K562 (cell line): ENCODE data around the gene RABGAP1L. TPM values are rescaled to one million over a fixed set of nuclear protein-coding genes. Genes with fewer than 3 reads are reported as not detected.

Experiments used
- CEBPB ChIP-seq: fragments of 450-650 bp; IDR thresholded peaks from 2 replicates; pipeline ENCODE4 v1.6.1; 2016; ENCODE audit warnings: missing genetic modification characterization, missing compliant biosample characterization
- COPS2 ChIP-seq: fragments of 450-650 bp; conservative IDR thresholded peaks from 2 replicates; pipeline ENCODE4 v1.6.1; 2016; ENCODE audit warnings: mild to moderate bottlenecking, moderate library complexity
- ELF4 ChIP-seq: fragments of 450-650 bp; formaldehyde crosslinking; IDR thresholded peaks from 2 replicates; pipeline ENCODE4 v1.4.0; 2022; ENCODE audit warnings: missing genetic modification characterization
- ETS2 ChIP-seq: IDR thresholded peaks from 2 replicates; pipeline ENCODE4 v1.6.1; 2016; ENCODE audit warnings: borderline replicate concordance, missing genetic modification characterization, mild to moderate bottlenecking, moderate library complexity, missing compliant biosample characterization; ENCODE audit not compliant: poor library complexity, severe bottlenecking
- FOXJ2 ChIP-seq: fragments of 200-800 bp; sonication (Bioruptor generic); IDR thresholded peaks from 2 replicates; pipeline ENCODE4 v1.6.1; 2016; ENCODE audit warnings: missing genetic modification characterization, missing compliant biosample characterization
- GTF2F1 ChIP-seq: IDR thresholded peaks from 2 replicates; pipeline ENCODE4 v1.6.1; 2011; ENCODE audit warnings: low read depth, low read length, improper control_type of control experiment
- HDAC3 ChIP-seq: fragments of 450-650 bp; IDR thresholded peaks from 2 replicates; pipeline ENCODE4 v1.6.1; 2018; ENCODE audit warnings: borderline replicate concordance, mild to moderate bottlenecking, moderate library complexity; ENCODE audit not compliant: partially characterized antibody
- HDAC6 ChIP-seq: IDR thresholded peaks from 2 replicates; pipeline ENCODE4 v1.6.1; 2012; ENCODE audit warnings: low read depth, mild to moderate bottlenecking, control low read depth, inconsistent platforms, low read length, moderate library complexity
- KAT2B ChIP-seq: IDR thresholded peaks from one replicate; pipeline ENCODE4 v1.6.1; 2012; ENCODE audit warnings: low read depth, mild to moderate bottlenecking, control low read depth, inconsistent platforms, low read length, moderate library complexity
- KDM2B ChIP-seq: fragments of 250-450 bp; sonication (Bioruptor Pico); IDR thresholded peaks from 2 replicates; pipeline ENCODE4 v1.8.0; 2021; ENCODE audit warnings: mild to moderate bottlenecking, moderate library complexity
- MCM5 ChIP-seq: fragments of 450-650 bp; IDR thresholded peaks from 2 replicates; pipeline ENCODE4 v1.6.1; 2016; ENCODE audit warnings: low read depth
- NCOA6 ChIP-seq: fragments of 450-650 bp; IDR thresholded peaks from 2 replicates; pipeline ENCODE4 v1.6.1; 2017; ENCODE audit warnings: mild to moderate bottlenecking
- SETDB1 ChIP-seq: IDR thresholded peaks from one replicate; pipeline ENCODE4 v1.6.1; 2012; ENCODE audit warnings: low read length, control low read depth, inconsistent platforms
- SMAD4 ChIP-seq: fragments of 250-450 bp; sonication (Bioruptor Pico); conservative IDR thresholded peaks from 2 replicates; pipeline ENCODE4 v1.8.0; 2021; ENCODE audit warnings: inconsistent platforms, mild to moderate bottlenecking, moderate library complexity
- YBX1 ChIP-seq: fragments of 450-650 bp; IDR thresholded peaks from 2 replicates; pipeline ENCODE4 v1.7.1; 2016; ENCODE audit warnings: mild to moderate bottlenecking
- ZC3H11A ChIP-seq: IDR thresholded peaks from 2 replicates; pipeline ENCODE4 v1.6.1; 2012; ENCODE audit warnings: low read depth, low read length, improper control_type of control experiment
- ZFPM2 ChIP-seq: fragments of 250-450 bp; sonication (Bioruptor Pico); IDR thresholded peaks from 2 replicates; pipeline ENCODE4 v1.5.1; 2022; ENCODE audit warnings: mild to moderate bottlenecking
- ZNF764 ChIP-seq: fragments of 250-450 bp; sonication (Bioruptor Pico); IDR thresholded peaks from 2 replicates; pipeline ENCODE4 v1.4.0; 2020; ENCODE audit warnings: low read depth, mild to moderate bottlenecking, moderate library complexity
- polyA plus RNA-seq, 8 experiments: library from polyadenylated mRNA; depleted of rRNA in 4 of 8; stranded (reverse) in 5 of 8; unstranded in 3 of 8; fragments of >200 nt; fragmentation: Nextera tagmentation in 2 of 8; fragmentation: Illumina TruSeq in 1 of 8; extraction: Ambion mirVana in 2 of 8; extraction: Trizol in 1 of 8; gene quantifications; 2 replicates each; pipeline versions ENCODE4 v1.2.1 to v1.2.3, GENCODE V29; 2011 to 2014; ENCODE audit warnings: inconsistent platforms in 1 of 8, missing spikeins in 1 of 8
- total RNA-seq, 7 experiments: library from RNA; depleted of rRNA in 6 of 7; stranded (reverse); fragments of >200 nt in 6 of 7; fragmentation: Illumina TruSeq in 2 of 7; extraction: Trizol in 2 of 7; gene quantifications; 2 replicates each; pipeline versions ENCODE4 v1.2.1 to v1.2.3, GENCODE V29; 2011 to 2021; ENCODE audit warnings: low replicate concordance in 1 of 7
- TF ChIP-seq, protein P1 (sequence below), 2 experiments: fragments of 200-800 bp in 1 of 2; sonication (Bioruptor generic) in 1 of 2; sonication (generic) in 1 of 2; formaldehyde crosslinking in 1 of 2; IDR thresholded peaks in 1 of 2; conservative IDR thresholded peaks in 1 of 2; 2 replicates each; pipeline versions ENCODE4 v1.5.0 to v1.6.1; 2016 to 2020; ENCODE audit warnings: missing compliant biosample characterization in 1 of 2, missing genetic modification characterization in 1 of 2, missing genetic modification reagents in 1 of 2
- TF ChIP-seq, protein P2 (sequence below): conservative IDR thresholded peaks from 2 replicates; pipeline ENCODE4 v1.6.1; 2011; ENCODE audit warnings: low read depth, mild to moderate bottlenecking, low read length; ENCODE audit not compliant: control insufficient read depth
- TF ChIP-seq, protein P3 (sequence below): fragments of 450-650 bp; formaldehyde crosslinking; IDR thresholded peaks from 2 replicates; pipeline ENCODE4 v1.4.0; 2022; ENCODE audit warnings: missing genetic modification characterization
- TF ChIP-seq, protein P4 (sequence below): IDR thresholded peaks from 3 replicates; pipeline ENCODE4 v1.6.1; 2011; ENCODE audit warnings: borderline replicate concordance, mild to moderate bottlenecking; ENCODE audit not compliant: insufficient read length, insufficient read depth

RABGAP1L gene
- total and polyA plus RNA-seq, 9 of the 15 experiments (the other 6 are each of a cell fraction or from before 2014, with no cell fraction given) = 16.5 to 44.9 (median 26.7) TPM

DNA sequence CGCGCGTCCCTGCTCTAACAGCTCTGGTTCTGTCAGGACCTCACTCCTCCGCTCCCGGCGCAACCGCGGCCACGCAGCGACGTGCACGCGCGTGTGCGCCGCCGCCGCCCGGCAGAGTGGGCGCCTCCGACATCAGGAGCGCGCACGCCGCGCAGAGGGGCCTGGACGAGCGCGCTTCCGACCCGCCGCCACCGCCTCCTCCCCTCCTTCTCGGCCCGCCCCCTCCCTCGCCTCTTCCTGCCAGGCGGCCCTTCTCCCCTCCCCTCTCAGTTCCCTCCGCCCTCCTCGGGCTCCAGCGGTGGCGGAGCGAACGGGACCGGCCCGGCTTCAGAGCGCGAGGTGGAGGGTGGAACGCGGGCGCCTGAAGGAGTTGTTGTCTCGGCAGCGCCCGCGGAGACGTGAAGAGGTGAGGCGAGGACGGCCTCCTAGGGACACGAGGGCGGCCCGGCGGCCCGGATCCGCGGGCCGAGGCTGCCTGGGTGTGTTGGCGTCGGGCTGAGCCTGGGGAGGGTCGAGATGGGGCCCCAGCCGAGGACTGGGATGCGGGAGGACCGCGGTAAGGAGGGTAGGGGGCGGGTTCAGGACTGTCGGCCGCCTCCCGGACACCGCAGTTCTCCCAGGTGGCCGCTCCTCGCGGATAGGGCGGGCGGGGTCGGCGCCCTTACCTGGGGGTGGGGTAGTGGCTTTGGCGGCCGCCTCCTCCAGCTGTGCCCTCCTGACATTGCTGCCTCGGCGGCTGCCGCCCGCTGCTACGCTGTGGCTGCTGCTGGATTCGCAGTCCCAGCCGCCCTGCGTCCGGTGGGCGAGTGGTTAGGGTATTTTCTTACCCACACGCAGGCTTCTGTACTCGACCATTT is at the start of gene RABGAP1L (continued):
- TF ChIP-seq, protein P1, sequence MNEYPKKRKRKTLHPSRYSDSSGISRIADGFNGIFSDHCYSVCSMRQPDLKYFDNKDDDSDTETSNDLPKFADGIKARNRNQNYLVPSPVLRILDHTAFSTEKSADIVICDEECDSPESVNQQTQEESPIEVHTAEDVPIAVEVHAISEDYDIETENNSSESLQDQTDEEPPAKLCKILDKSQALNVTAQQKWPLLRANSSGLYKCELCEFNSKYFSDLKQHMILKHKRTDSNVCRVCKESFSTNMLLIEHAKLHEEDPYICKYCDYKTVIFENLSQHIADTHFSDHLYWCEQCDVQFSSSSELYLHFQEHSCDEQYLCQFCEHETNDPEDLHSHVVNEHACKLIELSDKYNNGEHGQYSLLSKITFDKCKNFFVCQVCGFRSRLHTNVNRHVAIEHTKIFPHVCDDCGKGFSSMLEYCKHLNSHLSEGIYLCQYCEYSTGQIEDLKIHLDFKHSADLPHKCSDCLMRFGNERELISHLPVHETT (CRISPR knock-in tag; conservative IDR thresholded peaks at IDR 0.05 in 1 of 2, IDR thresholded peaks at IDR 0.05 in 1 of 2) = peak in 1 of 2 experiments; percentile 97; a peak in 2 of 4 replicates
- TF ChIP-seq ZC3H11A (no peak), SETDB1 (no peak), KAT2B (no peak), KDM2B (CRISPR knock-in tag) (peak; percentile 23; the same call in 1 of the 2 replicates), GTF2F1 (peak; percentile 40; the same call in 1 of the 2 replicates), MCM5 (no peak), ZNF764 (CRISPR knock-in tag) (no peak), NCOA6 (peak; percentile 32; the same call in 1 of the 2 replicates), HDAC3 (no peak), ZFPM2 (CRISPR knock-in tag) (no peak), YBX1 (no peak), SMAD4 (CRISPR knock-in tag) (peak; percentile 95), ELF4 (peak; percentile 84; the same call in 1 of the 2 replicates), HDAC6 (no peak), CEBPB (no peak), COPS2 (no peak), FOXJ2 (peak; percentile 82; the same call in 1 of the 2 replicates), ETS2 (tag) (no peak)
- TF ChIP-seq, protein P2, sequence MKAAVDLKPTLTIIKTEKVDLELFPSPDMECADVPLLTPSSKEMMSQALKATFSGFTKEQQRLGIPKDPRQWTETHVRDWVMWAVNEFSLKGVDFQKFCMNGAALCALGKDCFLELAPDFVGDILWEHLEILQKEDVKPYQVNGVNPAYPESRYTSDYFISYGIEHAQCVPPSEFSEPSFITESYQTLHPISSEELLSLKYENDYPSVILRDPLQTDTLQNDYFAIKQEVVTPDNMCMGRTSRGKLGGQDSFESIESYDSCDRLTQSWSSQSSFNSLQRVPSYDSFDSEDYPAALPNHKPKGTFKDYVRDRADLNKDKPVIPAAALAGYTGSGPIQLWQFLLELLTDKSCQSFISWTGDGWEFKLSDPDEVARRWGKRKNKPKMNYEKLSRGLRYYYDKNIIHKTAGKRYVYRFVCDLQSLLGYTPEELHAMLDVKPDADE = peak; percentile 68
- TF ChIP-seq, protein P3, sequence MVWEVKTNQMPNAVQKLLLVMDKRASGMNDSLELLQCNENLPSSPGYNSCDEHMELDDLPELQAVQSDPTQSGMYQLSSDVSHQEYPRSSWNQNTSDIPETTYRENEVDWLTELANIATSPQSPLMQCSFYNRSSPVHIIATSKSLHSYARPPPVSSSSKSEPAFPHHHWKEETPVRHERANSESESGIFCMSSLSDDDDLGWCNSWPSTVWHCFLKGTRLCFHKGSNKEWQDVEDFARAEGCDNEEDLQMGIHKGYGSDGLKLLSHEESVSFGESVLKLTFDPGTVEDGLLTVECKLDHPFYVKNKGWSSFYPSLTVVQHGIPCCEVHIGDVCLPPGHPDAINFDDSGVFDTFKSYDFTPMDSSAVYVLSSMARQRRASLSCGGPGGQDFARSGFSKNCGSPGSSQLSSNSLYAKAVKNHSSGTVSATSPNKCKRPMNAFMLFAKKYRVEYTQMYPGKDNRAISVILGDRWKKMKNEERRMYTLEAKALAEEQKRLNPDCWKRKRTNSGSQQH (CRISPR knock-in tag) = 0 out of 2 replicates have a peak, but pooled peaks have one; percentile 57
- TF ChIP-seq, protein P4, sequence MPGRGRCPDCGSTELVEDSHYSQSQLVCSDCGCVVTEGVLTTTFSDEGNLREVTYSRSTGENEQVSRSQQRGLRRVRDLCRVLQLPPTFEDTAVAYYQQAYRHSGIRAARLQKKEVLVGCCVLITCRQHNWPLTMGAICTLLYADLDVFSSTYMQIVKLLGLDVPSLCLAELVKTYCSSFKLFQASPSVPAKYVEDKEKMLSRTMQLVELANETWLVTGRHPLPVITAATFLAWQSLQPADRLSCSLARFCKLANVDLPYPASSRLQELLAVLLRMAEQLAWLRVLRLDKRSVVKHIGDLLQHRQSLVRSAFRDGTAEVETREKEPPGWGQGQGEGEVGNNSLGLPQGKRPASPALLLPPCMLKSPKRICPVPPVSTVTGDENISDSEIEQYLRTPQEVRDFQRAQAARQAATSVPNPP = no peak
